SK-N-SH (cell line): Measurements from ENCODE around the gene CA7. TPM values are rescaled to one million over a fixed set of nuclear protein-coding genes. Genes with fewer than 3 reads are reported as not detected.

ENCODE experiments used
- CTCF ChIA-PET: fragments of 300-600, 350-600 bp; formaldehyde crosslinking; extraction: SDS; loops from one replicate; lab custom pipeline; 2021; lab: Yijun Ruan, JAX
- POLR2A ChIA-PET: fragments of 350-600 bp; sonication (Branson Sonifier 250); formaldehyde crosslinking; extraction: SDS; loops from one replicate; lab custom pipeline; 2020; ENCODE audit warnings: antibody characterized with exemption, inconsistent platforms; lab: Yijun Ruan, JAX
- DNase-seq: peaks from one replicate; pipeline ENCODE4 v3.0.0; 2012
- H2AFZ ChIP-seq: fragments of 200-600 bp; sonication (generic); 2 replicates; pipeline ENCODE4 v1.8.1; 2016; ENCODE audit warnings: antibody characterized with exemption, mild to moderate bottlenecking, low read depth
- H3F3A ChIP-seq: fragments of 200-600 bp; sonication (generic); replicated peaks from 2 replicates; pipeline ENCODE3; 2016; ENCODE audit warnings: antibody characterized with exemption, mild to moderate bottlenecking; ENCODE audit not compliant: insufficient read depth
- H3K27ac ChIP-seq, 2 experiments: fragments of 200-500 bp in 1 of 2; fragments of 200-600 bp in 1 of 2; sonication (Bioruptor generic) in 1 of 2; sonication (generic), shearing (Covaris generic) in 1 of 2; 2 replicates each; pipeline versions ENCODE4 v1.5.1 to v1.6.1; 2014 to 2016; ENCODE audit warnings: low read depth in 2 of 2, inconsistent platforms in 1 of 2, low read length in 1 of 2, mild to moderate bottlenecking in 1 of 2, mixed read lengths in 1 of 2
- H3K27me3 ChIP-seq: fragments of 200-600 bp; sonication (generic), shearing (Covaris generic); 2 replicates; pipeline ENCODE4 v1.6.1; 2016; ENCODE audit warnings: mixed run types; ENCODE audit not compliant: insufficient read depth
- H3K36me3 ChIP-seq, 2 experiments: fragments of 200-500 bp in 1 of 2; fragments of 200-600 bp in 1 of 2; sonication (Bioruptor generic) in 1 of 2; sonication (generic) in 1 of 2; replicated peaks in 1 of 2; 2 replicates each; pipeline versions ENCODE3 to v1.5.1; 2014 to 2016; ENCODE audit warnings: low read length in 1 of 2, mild to moderate bottlenecking in 1 of 2; ENCODE audit not compliant: insufficient read depth in 2 of 2, control insufficient read depth in 1 of 2
- H3K4me1 ChIP-seq, 2 experiments: fragments of 200-500 bp in 1 of 2; fragments of 200-600 bp in 1 of 2; sonication (Bioruptor generic) in 1 of 2; sonication (generic), shearing (Covaris generic) in 1 of 2; 2 replicates each; pipeline versions ENCODE4 v1.5.1 to v1.6.1; 2014 to 2016; ENCODE audit warnings: low read depth in 1 of 2, low read length in 1 of 2, mixed run types in 1 of 2; ENCODE audit not compliant: insufficient read depth in 2 of 2, control insufficient read depth in 1 of 2
- H3K4me2 ChIP-seq: fragments of 200-600 bp; sonication (generic), shearing (Covaris generic); 2 replicates; pipeline ENCODE4 v1.6.1; 2017; ENCODE audit warnings: mixed run types
- H3K4me3 ChIP-seq, 2 experiments: fragments of 200-500 bp in 1 of 2; fragments of 200-600 bp in 1 of 2; sonication (Bioruptor generic) in 1 of 2; sonication (generic), shearing (Covaris generic) in 1 of 2; 2 replicates each; pipeline versions ENCODE4 v1.5.1 to v1.8.1; 2014 to 2016; ENCODE audit warnings: low read depth in 2 of 2, inconsistent platforms in 1 of 2, low read length in 1 of 2, mild to moderate bottlenecking in 1 of 2, mixed read lengths in 1 of 2, moderate library complexity in 1 of 2
- H3K79me2 ChIP-seq: fragments of 200-600 bp; sonication (generic); 2 replicates; pipeline ENCODE4 v1.8.1; 2017; ENCODE audit warnings: mild to moderate bottlenecking; ENCODE audit not compliant: insufficient read depth
- H3K9ac ChIP-seq: fragments of 200-600 bp; sonication (generic); 2 replicates; pipeline ENCODE4 v1.6.1; 2017; ENCODE audit warnings: mixed run types
- H3K9me2 ChIP-seq: fragments of 200-600 bp; sonication (generic); 2 replicates; pipeline ENCODE4 v1.6.1; 2017; ENCODE audit warnings: mixed run types
- H3K9me3 ChIP-seq: fragments of 200-600 bp; sonication (generic); 2 replicates; pipeline ENCODE4 v1.6.1; 2017; ENCODE audit warnings: mixed run types, mild to moderate bottlenecking, moderate library complexity
- H4K20me1 ChIP-seq: fragments of 200-600 bp; sonication (generic); 2 replicates; pipeline ENCODE4 v1.6.1; 2017; ENCODE audit warnings: mild to moderate bottlenecking, mixed run types; ENCODE audit not compliant: insufficient read depth
- CHD2 ChIP-seq: fragments of 150-350 bp; IDR thresholded peaks from 2 replicates; pipeline ENCODE4 v1.6.1; 2018; ENCODE audit warnings: low read length; ENCODE audit not compliant: partially characterized antibody
- CTCF ChIP-seq: fragments of 200-600 bp; sonication (generic); IDR thresholded peaks from 2 replicates; pipeline ENCODE4 v1.6.1; 2017; ENCODE audit warnings: antibody characterized with exemption, mild to moderate bottlenecking, moderate library complexity
- EP300 ChIP-seq, 2 experiments: IDR thresholded peaks; 2 replicates each; pipeline versions ENCODE4 v1.4.0 to v1.6.1; 2012; ENCODE audit warnings: borderline replicate concordance in 1 of 2, low read depth in 1 of 2, low read length in 1 of 2
- EZH2phosphoT487 ChIP-seq: fragments of 200-600 bp; sonication (generic); IDR thresholded peaks from 2 replicates; pipeline ENCODE4 v1.6.1; 2017; ENCODE audit warnings: low read depth, mixed run types, mild to moderate bottlenecking, antibody characterized with exemption, moderate library complexity, borderline replicate concordance
- FOSL2 ChIP-seq: IDR thresholded peaks from 2 replicates; pipeline ENCODE4 v1.4.0; 2012; ENCODE audit warnings: low read depth, mild to moderate bottlenecking, moderate library complexity, borderline replicate concordance
- GATA2 ChIP-seq: sonication (generic); formaldehyde crosslinking; IDR thresholded peaks from 2 replicates; pipeline ENCODE4 v1.5.0; 2020; ENCODE audit warnings: mild to moderate bottlenecking, missing genetic modification reagents
- JUND ChIP-seq: IDR thresholded peaks from 2 replicates; pipeline ENCODE4 v1.4.0; 2012
- MEF2A ChIP-seq: IDR thresholded peaks from 2 replicates; pipeline ENCODE4 v1.4.0; 2012; ENCODE audit warnings: low read depth, borderline replicate concordance
- MXI1 ChIP-seq: IDR thresholded peaks from 2 replicates; pipeline ENCODE4 v1.6.1; 2012; ENCODE audit warnings: mild to moderate bottlenecking, low read depth, low read length, improper control_type of control experiment
- PBX3 ChIP-seq: IDR thresholded peaks from 2 replicates; pipeline ENCODE4; 2012
- REST ChIP-seq: IDR thresholded peaks from 2 replicates; pipeline ENCODE4 v1.6.1; 2012; ENCODE audit warnings: mild to moderate bottlenecking, low read depth, low read length, moderate library complexity
- RXRA ChIP-seq: IDR thresholded peaks from 2 replicates; pipeline ENCODE4 v1.4.0; 2012; ENCODE audit warnings: low read depth, mild to moderate bottlenecking, borderline replicate concordance
- SIN3A ChIP-seq: IDR thresholded peaks from 2 replicates; pipeline ENCODE4 v1.6.1; 2012; ENCODE audit warnings: low read depth, mild to moderate bottlenecking, low read length, moderate library complexity, borderline replicate concordance
- SMC3 ChIP-seq: IDR thresholded peaks from 2 replicates; pipeline ENCODE4 v1.6.1; 2012; ENCODE audit warnings: low read depth, low read length, improper control_type of control experiment
- TEAD4 ChIP-seq: IDR thresholded peaks from 2 replicates; pipeline ENCODE4 v1.4.0; 2012; ENCODE audit warnings: mild to moderate bottlenecking, borderline replicate concordance; ENCODE audit not compliant: insufficient read depth
- USF1 ChIP-seq: IDR thresholded peaks from 2 replicates; pipeline ENCODE4 v1.4.0; 2012; ENCODE audit warnings: low read depth, borderline replicate concordance
- WGBS: methylation state at CpG from one replicate; pipeline ENCODE4 v1.1.6; 2017; ENCODE audit warnings: low lambda C conversion rate; 5-methylcytosine and 5-hydroxymethylcytosine counted together
- polyA plus RNA-seq, 3 experiments: library from polyadenylated mRNA; depleted of rRNA; stranded (reverse); fragments of >200 nt; gene quantifications; 2 replicates each; pipeline ENCODE4 v1.2.3, GENCODE V29; 2012

Gene CA7
- polyA plus RNA-seq, 1 of the 3 experiments (the other 2 are of a cell fraction), result 0.12 TPM

- 87% methylated on average over 4 of the region's 4 CpGs for WGBS
- TF ChIP-seq MXI1 (no peak), MEF2A (no peak), REST (no peak), SIN3A (no peak), USF1 (no peak), JUND (no peak), GATA2 (no peak), TEAD4 (no peak), FOSL2 (no peak), CHD2 (no peak), PBX3 (no peak), EZH2phosphoT487 (no peak), CTCF (no peak), EP300 (IDR thresholded peaks at IDR 0.05; ENCODE audit: borderline replicate concordance in 1 of 2, low read depth in 1 of 2, low read length in 1 of 2) (no peak), SMC3 (no peak), RXRA (no peak)
- TF ChIP-seq, all 33 proteins: peak for 0
- ChIA-PET CTCF (interaction anchor here (0.6 to 4.1 kb wide), 42 partner anchors 10 to 466 kb away, joined by 3 to 26 read pairs (median 5); partner anchors contain the start of genes CMTM3, NAE1 and RRAD), POLR2A (interaction anchor here (0.8 to 1.5 kb wide), 2 partner anchors 42 to 121 kb away, joined by 4 to 5 read pairs; partner anchors contain the start of genes DYNC1LI2 and NAE1)
- H3K27ac ChIP-seq, result peak overlapping the region in 1 of 2 experiments; percentile 55; a peak in 1 of 4 replicates
- no peak for DNase-seq
- H3K4me3 ChIP-seq, result peak overlapping the region; percentile 12 to 59; a peak in 2 of 4 replicates
- H4K20me1 ChIP-seq, result no peaks in the 10 kb centered on the region
- H3K36me3 ChIP-seq, result no peaks in the 10 kb centered on the region
- H3K79me2 ChIP-seq, result no peaks in the 10 kb centered on the region
- peak overlapping the region; percentile 36; the same call in 1 of the 2 replicates for H3K9ac ChIP-seq
- no peaks in the 10 kb centered on the region for H3K27me3 ChIP-seq
- H3K9me3 ChIP-seq, result no peaks in the 10 kb centered on the region
- no peaks in the 10 kb centered on the region for H3K9me2 ChIP-seq
- H2AFZ ChIP-seq, result peak overlapping the region; percentile 92
- H3F3A ChIP-seq, result peaks cover 18% of the 10 kb centered on the region
- peak overlapping the region; percentile 83 for H3K4me2 ChIP-seq
- H3K4me1 ChIP-seq, result peaks cover 3 to 5% of the 10 kb centered on the region in 2 experiments; a peak in 3 of 4 replicates
Observed at GRCh38 chr16:66872559-66872942, 28.3 kb downstream of the CA7 start.
